Fibroblast of skin of right quadriceps (primary cell): Measurements from ENCODE around the gene CCNYL1.
"Not testable (repeated sequence)": the region's sequence is repeated elsewhere in the genome, so short reads cannot be mapped to it uniquely, and the experiment has no call there.

Source experiments
- DNase-seq: peaks from one replicate; pipeline ENCODE4 v3.0.0-alpha.2; 2013

CCNYL1 gene

DNA sequence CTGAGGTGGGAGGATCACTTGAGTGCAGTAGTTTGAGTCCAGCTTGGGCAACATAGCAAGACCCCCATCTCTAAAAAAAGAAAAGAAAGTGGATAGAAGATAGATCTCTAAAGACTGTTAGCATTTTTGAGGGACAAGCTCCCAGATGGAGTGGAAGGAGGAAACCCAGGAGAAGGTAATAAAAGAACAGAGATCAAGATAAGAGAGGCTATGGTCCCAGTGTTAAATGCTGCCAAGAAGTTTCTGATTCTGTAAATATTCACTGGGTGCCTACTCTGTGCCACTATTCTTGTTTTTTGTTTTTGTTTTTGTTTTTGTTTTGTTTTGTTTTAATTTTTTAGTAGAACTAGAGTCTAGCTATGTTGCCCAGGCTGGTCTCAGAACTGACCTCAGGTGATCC is 32.1 kb downstream of the CCNYL1 start:
- DNase-seq: no peak

- no peak for DNase-seq
Measured at GRCh38 chr2:207744050-207744449, 32.6 kb downstream of the CCNYL1 start.

DNA sequence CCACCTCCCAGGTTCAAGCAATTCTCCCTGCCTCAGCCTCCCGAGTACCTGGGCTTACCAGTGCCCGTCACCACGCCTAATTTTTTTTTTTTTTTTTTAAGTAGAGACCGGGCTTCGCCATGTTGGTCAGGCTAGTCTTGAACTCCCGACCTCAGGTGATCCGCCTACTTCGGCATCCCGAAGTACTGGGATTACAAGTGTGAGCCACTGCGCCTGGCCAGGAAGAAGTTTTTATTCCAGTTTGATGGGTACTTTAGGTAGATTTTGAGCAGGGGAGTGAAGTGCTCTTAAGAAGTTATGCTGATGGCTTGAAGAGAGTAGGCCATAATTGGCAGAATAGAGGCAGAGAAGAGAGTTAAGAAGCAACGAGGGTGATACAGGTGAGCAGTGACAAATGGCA is 33.0 kb downstream of the CCNYL1 start:
- DNase-seq: no peak

DNA sequence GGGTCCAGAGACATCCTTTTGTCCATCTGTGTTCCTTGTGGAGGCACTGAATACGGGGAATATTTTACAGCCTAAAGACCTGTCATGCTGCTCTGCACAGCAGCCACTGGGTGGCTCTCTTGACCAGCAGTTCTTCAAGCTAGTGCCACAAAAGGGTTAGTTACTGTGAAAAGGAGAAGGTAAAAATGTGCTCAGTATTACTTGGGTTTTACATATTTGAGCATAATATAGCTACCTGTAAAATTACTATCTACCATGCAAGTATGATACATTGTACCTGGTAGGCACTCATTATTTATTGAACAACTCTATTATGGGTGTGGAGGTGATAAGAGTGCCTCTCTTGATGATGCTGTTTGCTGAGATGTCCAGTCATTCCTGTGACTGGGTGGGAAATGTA is 34.7 kb downstream of the CCNYL1 start:
- peak; percentile 64 for DNase-seq

DNA sequence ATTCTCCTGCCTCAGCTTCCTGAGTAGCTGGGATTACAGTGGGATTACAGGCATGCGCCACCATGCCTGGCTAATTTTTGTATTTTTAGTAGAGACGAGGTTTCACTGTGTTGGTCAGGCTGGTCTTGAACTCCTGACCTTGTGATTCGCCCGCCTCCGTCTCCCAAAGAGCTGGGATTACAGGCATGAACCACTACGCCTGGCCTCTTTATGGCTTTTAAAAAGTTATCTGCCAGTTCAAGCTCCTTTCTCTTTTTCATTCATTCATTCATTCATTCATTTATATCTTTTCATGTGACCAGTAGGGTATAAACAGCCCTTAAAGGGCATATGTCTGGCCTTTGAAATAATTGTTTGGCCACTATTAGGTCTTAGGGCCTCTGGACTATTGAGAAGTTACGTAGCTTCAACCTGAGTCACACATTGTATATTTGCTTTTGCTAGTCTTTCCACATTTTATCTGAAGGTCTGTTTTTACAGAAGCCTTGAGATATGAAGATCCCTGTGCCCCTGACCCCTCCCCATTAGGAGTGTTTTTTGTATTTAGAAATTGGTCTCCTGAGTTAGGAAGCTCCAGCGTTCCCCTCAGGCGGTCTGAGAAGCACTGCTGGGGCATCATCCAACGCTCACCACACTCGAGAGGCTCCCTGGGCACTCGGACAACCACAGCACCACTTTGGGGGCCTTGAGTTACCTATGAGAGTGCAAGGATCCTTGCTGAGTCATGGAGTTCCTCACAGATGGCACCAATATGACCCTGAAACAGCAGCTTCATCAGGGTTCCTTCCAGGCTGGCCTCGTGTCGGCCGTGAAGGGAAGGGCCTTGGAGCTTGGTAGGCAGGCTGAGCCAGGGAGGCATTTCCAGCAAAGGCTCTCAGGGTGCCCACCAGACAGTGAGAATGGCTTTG is 36.5 kb downstream of the CCNYL1 start:
- no peak for DNase-seq

GRCh38 chr2:207748993-207749392 is 37.6 kb downstream of the CCNYL1 start:
- no peak for DNase-seq

GRCh38 chr2:207749873-207750272 is 38.4 kb downstream of the CCNYL1 start:
- no peak for DNase-seq

- DNase-seq: no peak
Measured at GRCh38 chr2:207750345-207750744, 38.9 kb downstream of the CCNYL1 start.

- no peak for DNase-seq
Measured at GRCh38 chr2:207750876-207751275, 39.4 kb downstream of the CCNYL1 start.

- not testable (repeated sequence) for DNase-seq
Measured at GRCh38 chr2:207753688-207754087, 42.2 kb downstream of the CCNYL1 start.

DNA sequence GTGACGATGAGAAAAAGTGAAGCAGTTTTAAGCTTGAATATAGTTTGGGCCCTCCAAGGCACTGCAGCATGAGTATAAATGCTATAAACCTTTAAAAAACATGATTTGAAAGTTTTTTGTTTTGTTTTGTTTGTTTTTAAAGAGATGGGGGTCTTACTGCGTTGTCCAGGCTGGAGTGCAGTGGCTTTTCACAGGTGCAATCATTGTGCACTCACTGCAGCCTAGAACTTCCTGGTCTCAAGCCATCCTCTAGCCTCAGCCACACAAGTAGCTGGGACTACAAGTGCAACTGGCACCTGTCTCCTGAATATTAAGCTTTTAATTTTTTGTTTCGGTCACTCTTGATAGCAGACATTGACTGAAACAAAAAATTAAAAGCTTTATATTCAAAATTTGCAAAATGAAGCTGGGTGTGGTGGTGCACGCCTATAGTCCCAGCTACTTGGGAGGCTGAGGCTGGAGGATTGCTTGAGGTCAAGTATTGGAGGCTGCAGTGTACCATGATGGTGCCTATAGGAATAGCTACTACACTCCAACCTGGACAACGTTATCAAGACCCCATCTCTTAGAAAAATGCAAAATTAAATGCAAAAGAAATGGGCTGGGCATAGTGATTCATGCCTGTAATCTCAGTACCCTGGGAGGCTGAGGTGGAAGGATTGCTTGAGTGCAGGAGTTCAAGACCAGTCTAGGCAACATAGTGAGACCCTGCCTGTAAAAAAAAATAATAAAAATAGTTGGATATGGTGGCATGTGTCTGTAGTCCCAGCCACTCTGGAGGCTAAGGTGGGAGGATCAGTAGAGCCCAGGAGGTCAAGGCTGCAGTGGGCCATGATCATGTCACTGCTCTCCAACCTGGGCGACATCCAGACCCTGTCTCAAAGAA is 43.3 kb downstream of the CCNYL1 start:
- DNase-seq: no peak

GRCh38 chr2:207758025-207758424 is 46.6 kb downstream of the CCNYL1 start:
- no peak for DNase-seq

GRCh38 chr2:207759890-207760289 is 48.5 kb downstream of the CCNYL1 start:
- DNase-seq: no peak

DNA sequence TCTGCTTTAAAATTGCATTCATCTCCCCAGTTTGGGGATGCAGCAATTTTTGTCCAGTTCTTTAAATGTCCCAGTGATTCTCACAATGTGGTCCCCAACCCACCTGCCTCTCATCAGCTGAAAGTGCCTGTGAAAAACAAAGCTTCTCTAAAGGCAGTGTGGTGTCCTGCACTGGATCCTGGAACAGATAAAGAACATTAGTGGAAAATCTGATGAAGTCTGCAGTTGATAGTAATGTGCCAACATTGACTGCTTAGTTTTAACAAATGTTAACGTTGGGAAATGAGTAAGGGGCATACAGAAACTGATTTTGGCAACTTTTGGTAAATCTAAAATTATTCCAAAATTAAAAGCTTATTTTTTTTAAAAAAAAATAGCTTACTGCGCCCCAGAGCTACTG is 49.0 kb downstream of the CCNYL1 start:
- DNase-seq: no peak

GRCh38 chr2:207761426-207761825 is 50.0 kb downstream of the CCNYL1 start:
- DNase-seq: not testable (repeated sequence)

- no peak for DNase-seq
Measured at GRCh38 chr2:207762146-207762545, 50.7 kb downstream of the CCNYL1 start.

GRCh38 chr2:207763303-207763917 is 52.0 kb downstream of the CCNYL1 start:
- no peak for DNase-seq

- DNase-seq: no peak
Measured at GRCh38 chr2:207764096-207764630, 52.7 kb downstream of the CCNYL1 start.

GRCh38 chr2:207765547-207765946 is 54.1 kb downstream of the CCNYL1 start:
- no peak for DNase-seq

DNA sequence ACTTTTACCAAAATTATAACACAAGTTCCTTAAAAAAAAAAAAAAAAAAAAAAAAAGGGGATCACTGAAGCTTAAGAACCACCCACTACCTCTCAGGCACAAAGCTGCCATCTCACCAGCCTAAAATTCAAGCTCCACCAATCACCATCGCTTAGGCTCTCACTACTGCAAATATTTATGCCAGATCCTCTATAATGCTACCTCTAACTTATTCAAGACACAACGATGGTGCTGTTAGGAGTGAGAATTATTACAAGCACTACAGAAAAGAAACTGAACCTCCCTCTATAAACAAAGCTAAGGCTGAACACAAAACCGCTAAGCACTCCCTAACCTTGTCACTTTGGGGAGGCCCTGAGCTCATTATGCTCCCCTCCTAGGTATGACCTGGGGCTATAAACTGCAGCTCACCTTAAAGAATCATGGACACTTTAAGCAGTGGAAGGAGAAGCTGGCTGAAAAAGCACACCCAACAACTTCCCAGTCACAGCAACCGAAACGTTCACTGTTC is 54.7 kb downstream of the CCNYL1 start:
- no peak for DNase-seq

DNA sequence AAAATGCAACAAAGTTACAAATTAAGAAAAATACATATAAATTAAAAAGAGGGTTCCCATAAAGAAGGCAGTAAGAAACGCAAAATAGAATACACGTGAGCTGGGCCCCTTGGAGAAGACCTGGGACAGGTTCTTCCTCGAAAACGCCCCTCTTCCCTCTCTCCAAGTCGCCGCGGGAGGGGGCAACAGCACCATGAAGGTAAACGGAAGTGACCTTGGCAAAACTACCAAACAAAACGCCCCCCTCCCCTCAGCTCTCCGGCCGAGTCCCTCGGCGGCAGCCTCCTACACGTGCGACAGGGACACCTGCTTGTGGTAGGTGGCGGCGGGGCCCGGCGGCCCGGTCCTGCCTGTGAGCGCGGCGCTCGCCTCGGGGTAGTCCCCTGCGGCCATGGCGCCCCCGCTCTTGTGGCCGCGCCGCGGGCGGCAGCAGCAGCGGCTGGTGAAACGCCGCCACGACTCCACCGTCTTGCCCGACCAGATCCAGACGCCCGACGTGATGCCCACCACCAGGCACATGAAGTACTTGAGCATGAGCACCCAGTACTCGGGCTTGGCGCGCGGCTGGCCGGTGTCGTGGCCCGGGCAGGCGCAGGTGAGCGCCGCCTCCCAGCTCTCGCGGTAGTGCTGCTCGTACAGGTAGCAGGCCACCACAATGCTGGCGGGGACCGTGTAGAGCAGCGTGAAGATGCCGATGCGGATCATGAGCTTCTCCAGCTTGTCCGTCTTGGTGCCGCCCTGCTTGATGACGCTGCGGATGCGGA is 55.4 kb downstream of the CCNYL1 start:
- no peak for DNase-seq
